Measurements from ENCODE around the gene RAB31.

RAB31 gene

GRCh38 chr18:9824952-9825371 lies 116.9 kb downstream of the RAB31 start:
- TF ChIP-seq POLR2A (IDR thresholded peaks at IDR 0.05; ENCODE audit: extremely low read depth, insufficient read length) (no peak), MAX (IDR thresholded peaks at IDR 0.05; ENCODE audit: low read depth, low read length) (peak; percentile 10; the same call in 1 of the 2 replicates), CTCF (IDR thresholded peaks at IDR 0.05; ENCODE audit: low read depth, low read length) (no peak)
- DNase-seq (ENCODE audit: low read depth) = no peak
- H3K4me3 ChIP-seq (ENCODE audit: low read depth, low read length) = no peak overlapping the region

DNA sequence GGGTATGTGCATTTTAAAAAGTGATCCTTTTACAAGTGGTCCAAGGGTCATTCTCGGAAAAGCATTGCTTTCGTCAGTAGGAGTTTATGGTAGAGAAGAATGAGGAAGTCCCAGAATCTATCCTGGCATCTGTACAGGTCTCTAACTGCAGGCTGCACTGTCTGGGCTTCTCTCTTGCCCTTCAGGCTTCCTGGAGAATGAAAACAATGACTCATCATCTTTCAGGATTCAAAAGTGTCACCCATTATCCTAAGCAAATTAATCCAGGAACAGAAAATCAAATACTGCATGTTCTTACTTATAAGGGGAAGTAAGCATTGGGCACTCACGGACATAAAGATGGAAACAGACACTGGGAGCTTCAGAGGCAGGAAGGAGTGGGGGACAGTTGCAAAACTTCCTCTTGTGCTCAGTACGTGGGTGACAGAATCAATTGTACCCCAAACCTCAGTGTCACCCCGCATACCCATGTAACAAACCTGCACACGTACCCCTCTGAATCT lies 117.5 kb downstream of the RAB31 start:
- DNase-seq (ENCODE audit: low read depth) = peak; percentile 83
- TF ChIP-seq MAX (IDR thresholded peaks at IDR 0.05; ENCODE audit: low read depth, low read length) (no peak), MYC (IDR thresholded peaks at IDR 0.05; ENCODE audit: low read depth, low read length) (no peak), CTCF (IDR thresholded peaks at IDR 0.05; ENCODE audit: low read depth, low read length) (no peak), POLR2A (IDR thresholded peaks at IDR 0.05; ENCODE audit: extremely low read depth, insufficient read length) (no peak)
- no peak overlapping the region for H3K4me3 ChIP-seq (ENCODE audit: low read depth, low read length)

GRCh38 chr18:9826685-9827084 lies 118.6 kb downstream of the RAB31 start:
- H3K4me3 ChIP-seq (ENCODE audit: low read depth, low read length) = no peak overlapping the region
- TF ChIP-seq MYC (IDR thresholded peaks at IDR 0.05; ENCODE audit: low read depth, low read length) = no peak
- TF ChIP-seq POLR2A (IDR thresholded peaks at IDR 0.05; ENCODE audit: extremely low read depth, insufficient read length) = no peak
- no peak for TF ChIP-seq CTCF (IDR thresholded peaks at IDR 0.05; ENCODE audit: low read depth, low read length)
- no peak for TF ChIP-seq MAX (IDR thresholded peaks at IDR 0.05; ENCODE audit: low read depth, low read length)
- peak; percentile 31 for DNase-seq (ENCODE audit: low read depth)

DNA sequence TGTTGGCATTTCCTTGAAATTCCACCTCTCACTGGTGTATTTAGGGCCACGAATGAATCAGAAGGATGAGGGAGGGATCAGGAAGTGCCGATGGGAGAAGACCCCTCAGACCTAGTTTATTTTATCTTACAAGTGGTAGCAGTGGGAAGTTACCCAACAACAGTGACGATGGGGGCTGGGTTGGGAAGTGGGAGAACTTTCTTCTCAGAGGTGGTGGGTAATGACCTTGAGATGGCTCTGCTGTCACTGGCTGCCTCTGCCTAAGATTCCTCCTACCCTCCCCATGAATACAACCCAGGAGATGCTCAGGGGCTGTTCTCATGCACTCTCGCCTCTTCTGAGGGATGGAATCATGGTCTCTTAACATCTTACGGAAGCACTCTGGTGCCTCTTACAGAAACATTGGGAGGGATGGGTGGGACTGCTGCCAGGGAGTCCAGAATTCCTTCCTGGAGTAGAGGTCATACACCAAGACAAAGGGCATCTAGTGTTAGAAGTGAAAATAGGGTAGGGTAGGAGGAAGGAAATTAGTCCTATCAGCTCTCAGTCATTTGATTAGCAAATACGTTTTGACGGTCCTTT lies 119.2 kb downstream of the RAB31 start:
- TF ChIP-seq POLR2A (IDR thresholded peaks at IDR 0.05; ENCODE audit: extremely low read depth, insufficient read length) (no peak), MAX (IDR thresholded peaks at IDR 0.05; ENCODE audit: low read depth, low read length) (no peak), MYC (IDR thresholded peaks at IDR 0.05; ENCODE audit: low read depth, low read length) (no peak), CTCF (IDR thresholded peaks at IDR 0.05; ENCODE audit: low read depth, low read length) (no peak)
- no peak overlapping the region for H3K4me3 ChIP-seq (ENCODE audit: low read depth, low read length)
- peak; percentile 55 for DNase-seq (ENCODE audit: low read depth)

GRCh38 chr18:9827793-9828505 lies 119.8 kb downstream of the RAB31 start:
- H3K4me3 ChIP-seq (ENCODE audit: low read depth, low read length) = peak overlapping the region; percentile 12
- no peak for TF ChIP-seq CTCF (IDR thresholded peaks at IDR 0.05; ENCODE audit: low read depth, low read length)
- TF ChIP-seq MYC (IDR thresholded peaks at IDR 0.05; ENCODE audit: low read depth, low read length) = no peak
- TF ChIP-seq MAX (IDR thresholded peaks at IDR 0.05; ENCODE audit: low read depth, low read length) = peak; percentile 32; the same call in 1 of the 2 replicates
- TF ChIP-seq POLR2A (IDR thresholded peaks at IDR 0.05; ENCODE audit: extremely low read depth, insufficient read length) = peak; percentile 16
- DNase-seq (ENCODE audit: low read depth) = peak; percentile 98
